Stimulated activated CD8-positive, alpha-beta memory T cell treated with anti-CD3 and anti-CD28 coated beads, Interleukin-4, amount 100 ng/mL, for 48 hours (primary cell): ENCODE data around the gene CMTM3.
"Not testable (repeated sequence)": the region's sequence is repeated elsewhere in the genome, so short reads cannot be mapped to it uniquely, and the experiment has no call there.

Experiments used
- DNase-seq: peaks from one replicate; pipeline ENCODE4 v3.0.0-alpha.2; 2020

CMTM3 gene

GRCh38 chr16:66637806-66638205 lies 33.3 kb downstream of the CMTM3 start:
- no peak for DNase-seq

GRCh38 chr16:66639091-66639885 lies 34.8 kb downstream of the CMTM3 start:
- DNase-seq = no peak

GRCh38 chr16:66640724-66641314 lies 36.3 kb downstream of the CMTM3 start:
- DNase-seq = no peak

GRCh38 chr16:66641387-66641786 lies 36.9 kb downstream of the CMTM3 start:
- DNase-seq = no peak

- no peak for DNase-seq
These were observed 43.4 kb downstream of the CMTM3 start for GRCh38 chr16:66647866-66648265.

GRCh38 chr16:66649167-66649566 lies 44.7 kb downstream of the CMTM3 start:
- DNase-seq = no peak

- no peak for DNase-seq
These were observed 45.2 kb downstream of the CMTM3 start for GRCh38 chr16:66649636-66650205.

GRCh38 chr16:66650707-66651473 lies 46.4 kb downstream of the CMTM3 start:
- peak; percentile 86 for DNase-seq

- DNase-seq = no peak
These were observed 46.9 kb downstream of the CMTM3 start for GRCh38 chr16:66651474-66651765.

GRCh38 chr16:66651965-66652364 lies 47.5 kb downstream of the CMTM3 start:
- DNase-seq = no peak

GRCh38 chr16:66652661-66653360 lies 48.3 kb downstream of the CMTM3 start:
- no peak for DNase-seq

- DNase-seq = no peak
These were observed 49.3 kb downstream of the CMTM3 start for GRCh38 chr16:66653581-66654350.

- DNase-seq = no peak
These were observed 52.0 kb downstream of the CMTM3 start for GRCh38 chr16:66656547-66656946.

GRCh38 chr16:66658143-66658859 lies 53.8 kb downstream of the CMTM3 start:
- no peak for DNase-seq

GRCh38 chr16:66658860-66659190 lies 54.3 kb downstream of the CMTM3 start:
- DNase-seq = no peak

- no peak for DNase-seq
These were observed 56.1 kb downstream of the CMTM3 start for GRCh38 chr16:66660422-66661209.

GRCh38 chr16:66661210-66661560 lies 56.7 kb downstream of the CMTM3 start:
- DNase-seq = no peak

- not testable (repeated sequence) for DNase-seq
These were observed 57.3 kb downstream of the CMTM3 start for GRCh38 chr16:66661671-66662346.

- DNase-seq = no peak
These were observed 58.1 kb downstream of the CMTM3 start for GRCh38 chr16:66662445-66663194.
